ENCODE data around the gene NME7.

NME7 gene

DNA sequence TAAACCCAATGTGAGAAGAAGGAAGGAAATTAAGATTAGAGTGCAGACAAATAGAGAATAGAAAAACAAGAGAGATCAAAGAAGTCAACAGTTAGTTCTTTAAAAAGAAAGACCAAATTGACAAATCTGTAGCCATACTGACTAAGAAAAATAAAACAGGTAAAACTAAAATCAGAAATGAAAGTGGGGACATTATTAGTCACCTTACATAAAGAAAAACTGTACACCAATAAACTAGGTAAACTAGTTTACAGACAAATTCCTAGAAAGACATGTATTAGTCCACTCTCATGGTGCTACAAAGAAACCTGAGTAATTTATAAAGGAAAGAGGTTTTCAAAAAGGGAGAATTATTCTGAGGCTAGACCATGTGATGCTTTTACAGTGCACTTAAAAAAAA, 22.7 kb upstream of the NME7 start:
- H3K36me3 ChIP-seq (ENCODE audit: control insufficient read depth, insufficient read depth, low read length): peaks cover 6% of the 10 kb centered on the region

DNA sequence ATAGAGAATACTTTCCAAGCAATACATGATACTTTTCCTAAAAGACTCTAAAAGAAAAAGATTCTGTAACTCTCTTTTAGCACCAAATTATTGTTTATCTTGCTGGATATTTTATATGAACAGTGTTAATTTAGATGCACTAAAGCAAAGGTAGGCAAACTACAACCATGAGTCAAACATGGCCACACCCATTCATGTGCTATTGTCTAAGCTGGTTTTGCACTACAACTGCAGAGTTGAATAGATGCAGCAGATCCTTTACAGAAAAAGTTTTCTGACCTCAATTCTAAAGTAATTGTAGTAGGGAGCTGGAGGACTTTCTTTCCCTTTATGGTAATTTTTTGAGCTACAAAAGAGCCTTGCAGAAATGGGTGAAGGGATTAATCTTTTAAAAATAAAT, 19.8 kb upstream of the NME7 start:
- peaks cover 7% of the 10 kb centered on the region for H3K36me3 ChIP-seq (ENCODE audit: control insufficient read depth, insufficient read depth, low read length)
- TF ChIP-seq, protein P1, sequence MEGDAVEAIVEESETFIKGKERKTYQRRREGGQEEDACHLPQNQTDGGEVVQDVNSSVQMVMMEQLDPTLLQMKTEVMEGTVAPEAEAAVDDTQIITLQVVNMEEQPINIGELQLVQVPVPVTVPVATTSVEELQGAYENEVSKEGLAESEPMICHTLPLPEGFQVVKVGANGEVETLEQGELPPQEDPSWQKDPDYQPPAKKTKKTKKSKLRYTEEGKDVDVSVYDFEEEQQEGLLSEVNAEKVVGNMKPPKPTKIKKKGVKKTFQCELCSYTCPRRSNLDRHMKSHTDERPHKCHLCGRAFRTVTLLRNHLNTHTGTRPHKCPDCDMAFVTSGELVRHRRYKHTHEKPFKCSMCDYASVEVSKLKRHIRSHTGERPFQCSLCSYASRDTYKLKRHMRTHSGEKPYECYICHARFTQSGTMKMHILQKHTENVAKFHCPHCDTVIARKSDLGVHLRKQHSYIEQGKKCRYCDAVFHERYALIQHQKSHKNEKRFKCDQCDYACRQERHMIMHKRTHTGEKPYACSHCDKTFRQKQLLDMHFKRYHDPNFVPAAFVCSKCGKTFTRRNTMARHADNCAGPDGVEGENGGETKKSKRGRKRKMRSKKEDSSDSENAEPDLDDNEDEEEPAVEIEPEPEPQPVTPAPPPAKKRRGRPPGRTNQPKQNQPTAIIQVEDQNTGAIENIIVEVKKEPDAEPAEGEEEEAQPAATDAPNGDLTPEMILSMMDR (IDR thresholded peaks at IDR 0.05; ENCODE audit: insufficient read depth, low read length, poor library complexity, severe bottlenecking): no peak

More for the DNA sequence above, 22.7 kb upstream of the NME7 start:
- DNase-seq (ENCODE audit: extremely low read depth, insufficient read length): peak; percentile 18
- no peaks in the 10 kb centered on the region for H3K27me3 ChIP-seq (replicated peaks; ENCODE audit: control insufficient read depth, insufficient read depth, low read length)
- TF ChIP-seq, protein P1 (IDR thresholded peaks at IDR 0.05; ENCODE audit: insufficient read depth, low read length, poor library complexity, severe bottlenecking): no peak
- H3K4me3 ChIP-seq (replicated peaks; ENCODE audit: low read depth, low read length): no peak overlapping the region

DNA sequence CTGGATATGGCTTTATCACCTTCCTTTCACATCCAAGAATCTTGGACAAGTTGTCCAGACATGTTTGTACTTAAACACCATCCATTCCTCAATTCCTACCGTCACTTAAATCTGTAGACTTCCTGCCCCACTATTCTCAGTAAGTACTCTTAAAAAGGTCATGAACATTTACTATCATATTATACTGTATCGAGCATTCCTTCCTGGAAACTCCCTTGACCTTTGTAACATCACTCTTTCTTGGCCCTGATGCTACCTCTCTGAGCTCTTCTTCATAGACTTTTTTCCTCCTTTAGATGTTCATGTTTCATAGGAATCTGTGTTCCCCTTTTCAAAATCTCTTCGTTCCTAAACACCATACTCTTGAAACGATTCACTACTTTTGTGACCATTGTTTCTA, 15.9 kb upstream of the NME7 start:
- DNase-seq (ENCODE audit: extremely low read depth, insufficient read length): no peak
- no peaks in the 10 kb centered on the region for H3K27me3 ChIP-seq (replicated peaks; ENCODE audit: control insufficient read depth, insufficient read depth, low read length)
- H3K4me3 ChIP-seq (replicated peaks; ENCODE audit: low read depth, low read length): no peak overlapping the region
- H3K36me3 ChIP-seq (ENCODE audit: control insufficient read depth, insufficient read depth, low read length): peaks cover 3% of the 10 kb centered on the region
- TF ChIP-seq, protein P1 (IDR thresholded peaks at IDR 0.05; ENCODE audit: insufficient read depth, low read length, poor library complexity, severe bottlenecking): no peak

More for the DNA sequence above, 19.8 kb upstream of the NME7 start:
- H3K27me3 ChIP-seq (replicated peaks; ENCODE audit: control insufficient read depth, insufficient read depth, low read length): no peaks in the 10 kb centered on the region
- no peak for DNase-seq (ENCODE audit: extremely low read depth, insufficient read length)
- H3K4me3 ChIP-seq (replicated peaks; ENCODE audit: low read depth, low read length): no peak overlapping the region

DNA sequence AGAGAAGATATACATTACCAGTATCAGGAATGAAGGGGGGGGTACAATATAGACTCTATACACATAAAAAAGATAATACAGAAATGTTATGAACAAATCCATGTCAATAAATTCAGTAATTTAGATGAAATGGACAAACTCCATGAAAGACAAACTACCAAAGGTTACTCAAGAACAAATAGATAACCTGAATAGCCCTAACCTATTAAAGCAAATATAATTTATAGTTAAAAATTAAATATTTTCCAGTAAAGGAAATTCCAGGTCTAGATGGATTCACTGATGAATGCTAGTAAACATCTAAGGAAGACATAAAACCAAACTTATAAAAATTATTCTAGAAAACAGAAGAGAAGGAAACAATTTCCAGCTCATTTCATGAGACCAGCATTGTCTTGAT, 13.6 kb upstream of the NME7 start:
- Histone ChIP-seq H3K4me3 (replicated peaks; ENCODE audit: low read depth, low read length) (no peak overlapping the region), H3K27me3 (replicated peaks; ENCODE audit: control insufficient read depth, insufficient read depth, low read length) (no peaks in the 10 kb centered on the region), H3K36me3 (ENCODE audit: control insufficient read depth, insufficient read depth, low read length) (peaks cover 4% of the 10 kb centered on the region)
- no peak for DNase-seq (ENCODE audit: extremely low read depth, insufficient read length)
- TF ChIP-seq, protein P1 (IDR thresholded peaks at IDR 0.05; ENCODE audit: insufficient read depth, low read length, poor library complexity, severe bottlenecking): no peak

DNA sequence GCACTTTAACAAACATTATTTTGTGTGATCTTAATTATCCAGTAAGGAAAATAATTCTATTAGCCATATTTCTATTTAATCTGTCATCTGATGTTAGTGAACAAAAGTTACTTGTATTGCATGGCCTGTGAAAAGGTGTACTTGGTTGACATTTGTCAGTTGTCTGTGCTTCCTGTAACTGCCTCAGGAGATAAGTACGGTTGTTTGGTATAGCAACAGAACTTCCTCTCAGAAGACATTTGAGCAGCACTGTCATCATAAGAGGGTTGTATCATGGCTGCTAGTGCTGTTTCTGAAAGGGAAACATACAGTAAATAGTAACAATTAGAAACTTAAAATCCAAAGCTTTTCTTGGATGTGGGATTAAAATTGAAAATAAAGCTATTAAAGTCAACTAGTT, 3.8 kb upstream of the NME7 start:
- Histone ChIP-seq H3K4me3 (replicated peaks; ENCODE audit: low read depth, low read length) (no peak overlapping the region), H3K36me3 (ENCODE audit: control insufficient read depth, insufficient read depth, low read length) (peaks cover 1% of the 10 kb centered on the region), H3K27me3 (replicated peaks; ENCODE audit: control insufficient read depth, insufficient read depth, low read length) (no peaks in the 10 kb centered on the region)
- no peak for DNase-seq (ENCODE audit: extremely low read depth, insufficient read length)
- TF ChIP-seq, protein P1 (IDR thresholded peaks at IDR 0.05; ENCODE audit: insufficient read depth, low read length, poor library complexity, severe bottlenecking): no peak

DNA sequence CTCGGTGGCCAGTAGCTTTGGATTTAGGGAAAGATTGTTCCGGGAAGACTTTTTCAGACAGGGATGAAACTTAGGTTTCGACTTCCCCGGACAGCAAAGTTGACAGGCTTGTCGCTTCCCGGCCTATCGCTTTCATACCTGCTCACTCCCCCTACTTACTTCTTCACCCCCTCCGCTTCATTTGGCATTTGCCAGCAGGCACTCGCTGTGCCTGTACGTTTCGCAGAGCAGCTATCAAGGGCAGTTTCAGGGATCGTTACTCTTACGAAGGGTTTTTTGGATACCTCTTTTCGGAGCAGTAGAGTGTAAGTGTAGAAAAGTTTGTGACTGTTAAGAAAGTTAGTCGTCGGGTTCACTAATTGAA, 791 bp upstream of the NME7 start:
- Histone ChIP-seq H3K36me3 (ENCODE audit: control insufficient read depth, insufficient read depth, low read length) (no peaks in the 10 kb centered on the region; the same call in 1 of the 2 replicates), H3K4me3 (replicated peaks; ENCODE audit: low read depth, low read length) (peak overlapping the region; percentile 79), H3K27me3 (replicated peaks; ENCODE audit: control insufficient read depth, insufficient read depth, low read length) (no peaks in the 10 kb centered on the region)
- TF ChIP-seq, protein P1 (IDR thresholded peaks at IDR 0.05; ENCODE audit: insufficient read depth, low read length, poor library complexity, severe bottlenecking): no peak
- DNase-seq (ENCODE audit: extremely low read depth, insufficient read length): peak; percentile 18
